GM12878 (cell line): ENCODE measurements around the gene MMP7. TPM values are rescaled to one million over a fixed set of nuclear protein-coding genes. Genes with fewer than 3 reads are reported as not detected.
A peak's percentile ranks its signal among the peaks of the same experiment; 100 is the strongest.

ENCODE experiments used
- ATAC-seq: fragments of 200-7000 bp; cut with Tn5 transposase; 3 replicates; pipeline ENCODE4 v1.9.1; 2020; ENCODE audit warnings: mild to moderate bottlenecking, moderate library complexity
- BruUV-seq: library from RNA; stranded (reverse); fragments of 400-500 nt; replicated peaks from 2 replicates; lab custom pipeline; 2021; lab: Mats Ljungman, UMichigan
- CTCF ChIA-PET: fragments of 300-600 bp; sonication (Branson Sonifier 250); formaldehyde crosslinking; extraction: SDS; loops from one replicate; lab custom pipeline; 2021; ENCODE audit warnings: inconsistent platforms; lab: Yijun Ruan, JAX
- POLR2A ChIA-PET: fragments of 350-600 bp; formaldehyde crosslinking; extraction: SDS; loops from one replicate; lab custom pipeline; 2021; ENCODE audit warnings: inconsistent platforms; lab: Charles Lee
- RAD21 ChIA-PET: fragments of 300-600 bp; sonication (Branson Sonifier 250); formaldehyde crosslinking; loops from one replicate; lab custom pipeline; 2023; ENCODE audit warnings: antibody characterized with exemption; ENCODE audit not compliant: unreplicated experiment; lab: Charles Lee
- SMC1A ChIA-PET: fragments of 300-600 bp; sonication (Branson Sonifier 250); formaldehyde crosslinking; loops from one replicate; lab custom pipeline; 2023; ENCODE audit not compliant: unreplicated experiment, uncharacterized antibody; lab: Charles Lee
- DNase-seq: peaks from one replicate; pipeline ENCODE4 v3.0.0-alpha.2; 2011; ENCODE audit warnings: low read depth, low spot score
- FAIRE-seq: peaks from 3 replicates; lab custom pipeline; 2011; peaks lifted over from hg19 to GRCh38; lab: Jason Lieb, UNC
- H2AFZ ChIP-seq: 2 replicates; pipeline ENCODE4 v1.6.0; 2011; ENCODE audit warnings: low read depth, low read length, control low read depth; ENCODE audit not compliant: control insufficient read depth
- H3K27ac ChIP-seq: 2 replicates; pipeline ENCODE4 v1.5.1; 2011; ENCODE audit warnings: control low read depth; ENCODE audit not compliant: control insufficient read depth, insufficient read depth
- H3K27me3 ChIP-seq, 2 experiments: replicated peaks in 1 of 2; 2 replicates each; pipeline versions ENCODE4 v1.6.0 to v1.6.1; 2011; ENCODE audit warnings: low read length in 1 of 2; ENCODE audit not compliant: control insufficient read depth in 2 of 2, insufficient read depth in 2 of 2
- H3K36me3 ChIP-seq, 2 experiments: 2 replicates each; pipeline ENCODE4 v1.5.1; 2011; ENCODE audit warnings: low read length in 1 of 2; ENCODE audit not compliant: control insufficient read depth in 2 of 2, insufficient read depth in 2 of 2
- H3K4me1 ChIP-seq: 2 replicates; pipeline ENCODE4 v1.6.1; 2011; ENCODE audit warnings: mild to moderate bottlenecking, low read length, moderate library complexity, mixed read lengths; ENCODE audit not compliant: control insufficient read depth, insufficient read depth
- H3K4me2 ChIP-seq: 2 replicates; pipeline ENCODE4 v1.6.0; 2011; ENCODE audit warnings: control low read depth; ENCODE audit not compliant: control insufficient read depth, insufficient read depth
- H3K4me3 ChIP-seq: fragments of 200-600 bp; sonication (generic); 2 replicates; pipeline ENCODE4 v1.5.1; 2016
- H3K79me2 ChIP-seq: 2 replicates; pipeline ENCODE4 v1.6.0; 2011; ENCODE audit warnings: low read length; ENCODE audit not compliant: control insufficient read depth, insufficient read depth
- H3K9ac ChIP-seq: 2 replicates; pipeline ENCODE4 v1.8.0; 2011; ENCODE audit warnings: low read length, control low read depth, mixed read lengths; ENCODE audit not compliant: control insufficient read depth, insufficient read depth
- H3K9me3 ChIP-seq: replicated peaks from 3 replicates; pipeline ENCODE4 v1.5.1; 2011; ENCODE audit warnings: mild to moderate bottlenecking, low read length; ENCODE audit not compliant: control insufficient read depth, insufficient read depth
- H4K20me1 ChIP-seq: 2 replicates; pipeline ENCODE4 v1.6.0; 2011; ENCODE audit not compliant: control insufficient read depth, insufficient read depth
- ASH2L ChIP-seq: fragments of 300-600, 200-600 bp; sonication (generic); IDR thresholded peaks from 2 replicates; pipeline ENCODE4 v1.6.1; 2017; ENCODE audit warnings: low read depth, mild to moderate bottlenecking, borderline replicate concordance
- ATF7 ChIP-seq: fragments of 450-650 bp; IDR thresholded peaks from 2 replicates; pipeline ENCODE4 v1.6.1; 2016; ENCODE audit warnings: low read depth, mild to moderate bottlenecking
- BCL11A ChIP-seq: IDR thresholded peaks from 2 replicates; pipeline ENCODE4 v1.6.1; 2011; ENCODE audit warnings: low read depth, low read length
- CHD4 ChIP-seq: fragments of 200-600 bp; sonication (generic); IDR thresholded peaks from 2 replicates; pipeline ENCODE4 v1.6.1; 2016; ENCODE audit warnings: mild to moderate bottlenecking
- CREB1 ChIP-seq: IDR thresholded peaks from 2 replicates; pipeline ENCODE4 v1.6.1; 2012; ENCODE audit warnings: low read depth, mild to moderate bottlenecking, inconsistent platforms
- CREM ChIP-seq: IDR thresholded peaks from 2 replicates; pipeline ENCODE4 v1.6.1; 2014; ENCODE audit warnings: antibody characterized with exemption, low read depth
- EZH2 ChIP-seq: IDR thresholded peaks from 2 replicates; pipeline ENCODE4 v1.6.1; 2012; ENCODE audit warnings: low read depth, mild to moderate bottlenecking, control low read depth, inconsistent platforms, low read length, borderline replicate concordance; ENCODE audit not compliant: control insufficient read depth
- HDGF ChIP-seq: fragments of 450-650 bp; IDR thresholded peaks from 2 replicates; pipeline ENCODE4 v1.6.1; 2016; ENCODE audit warnings: antibody characterized with exemption
- JUNB ChIP-seq: IDR thresholded peaks from 2 replicates; pipeline ENCODE4 v1.6.1; 2016; ENCODE audit warnings: antibody characterized with exemption, mild to moderate bottlenecking
- MEF2A ChIP-seq: IDR thresholded peaks from 2 replicates; pipeline ENCODE4 v1.6.1; 2011; ENCODE audit warnings: low read depth, mild to moderate bottlenecking, low read length, moderate library complexity; ENCODE audit not compliant: insufficient read depth
- MXI1 ChIP-seq: fragments of 150-350 bp; IDR thresholded peaks from 2 replicates; pipeline ENCODE4 v1.6.1; 2011; ENCODE audit warnings: low read depth, mild to moderate bottlenecking, inconsistent platforms, low read length, improper control_type of control experiment
- RELA ChIP-seq: fragments of 450-650 bp; IDR thresholded peaks from 2 replicates; pipeline ENCODE4 v1.8.0; 2014; ENCODE audit warnings: borderline replicate concordance; ENCODE audit not compliant: partially characterized antibody
- RUNX3 ChIP-seq: IDR thresholded peaks from 2 replicates; pipeline ENCODE4 v1.6.1; 2012; ENCODE audit warnings: low read length, inconsistent platforms
- SIN3A ChIP-seq: IDR thresholded peaks from 2 replicates; pipeline ENCODE4 v1.6.1; 2012; ENCODE audit warnings: low read depth, low read length, improper control_type of control experiment
- STAT3 ChIP-seq: IDR thresholded peaks from 2 replicates; pipeline ENCODE4 v1.6.1; 2011; ENCODE audit warnings: low read depth, low read length, improper control_type of control experiment
- SUZ12 ChIP-seq: fragments of 200-600 bp; sonication (generic); IDR thresholded peaks from one replicate; pipeline ENCODE4 v1.6.1; 2018; ENCODE audit warnings: antibody characterized with exemption, mild to moderate bottlenecking; ENCODE audit not compliant: unreplicated experiment
- TCF12 ChIP-seq: IDR thresholded peaks from 2 replicates; pipeline ENCODE4 v1.6.1; 2011; ENCODE audit warnings: low read depth, mild to moderate bottlenecking, low read length
- ZNF384 ChIP-seq: IDR thresholded peaks from 2 replicates; pipeline ENCODE4 v1.6.1; 2012; ENCODE audit warnings: low read depth, mild to moderate bottlenecking, low read length, improper control_type of control experiment, borderline replicate concordance
- in situ Hi-C: fragments of 300-500 bp; cut with MboI; formaldehyde crosslinking; loops from 9 replicates; pipeline ENCODE4 v1.14.3; 2018; ENCODE audit warnings: mixed read lengths
- intact Hi-C: fragments of 100-400 bp; cut with micrococcal nuclease; formaldehyde crosslinking; loops from one replicate; pipeline ENCODE4 v1.14.2; 2022; ENCODE audit not compliant: unreplicated experiment
- polyA plus RNA-seq, 11 experiments: library from polyadenylated mRNA; depleted of rRNA in 4 of 11; unstranded in 6 of 11; stranded (reverse) in 5 of 11; fragments of >200 nt; fragmentation: Nextera tagmentation in 4 of 11; fragmentation: Illumina TruSeq in 1 of 11; extraction: Ambion mirVana in 4 of 11; extraction: Trizol in 1 of 11; gene quantifications; 1 replicate in 1 of 11; 2 replicates in 10 of 11; pipeline versions ENCODE4 v1.2.1 to v1.2.3, GENCODE V29; 2011 to 2016; ENCODE audit warnings: inconsistent platforms in 2 of 11, missing spikeins in 2 of 11, low read depth in 1 of 11
- total RNA-seq, 4 experiments: library from RNA; depleted of rRNA in 3 of 4; stranded (reverse); fragments of >200 nt in 3 of 4; fragmentation: Illumina TruSeq in 1 of 4; extraction: Trizol in 1 of 4; gene quantifications; 2 replicates each; pipeline versions ENCODE4 v1.2.1 to v1.2.3, GENCODE V29; 2013 to 2021
- TF ChIP-seq, protein P1 (sequence below): IDR thresholded peaks from 2 replicates; pipeline ENCODE4 v1.6.1; 2011; ENCODE audit warnings: borderline replicate concordance, low read depth, mild to moderate bottlenecking, moderate library complexity, low read length; ENCODE audit not compliant: insufficient read depth, poor library complexity, severe bottlenecking

MMP7 gene
- total and polyA plus RNA-seq, 10 of the 15 experiments (the other 5 are each of a cell fraction or from before 2014, with no cell fraction given), result 0.63 to 18.0 (median 1.1) TPM

- TF ChIP-seq, protein P1, sequence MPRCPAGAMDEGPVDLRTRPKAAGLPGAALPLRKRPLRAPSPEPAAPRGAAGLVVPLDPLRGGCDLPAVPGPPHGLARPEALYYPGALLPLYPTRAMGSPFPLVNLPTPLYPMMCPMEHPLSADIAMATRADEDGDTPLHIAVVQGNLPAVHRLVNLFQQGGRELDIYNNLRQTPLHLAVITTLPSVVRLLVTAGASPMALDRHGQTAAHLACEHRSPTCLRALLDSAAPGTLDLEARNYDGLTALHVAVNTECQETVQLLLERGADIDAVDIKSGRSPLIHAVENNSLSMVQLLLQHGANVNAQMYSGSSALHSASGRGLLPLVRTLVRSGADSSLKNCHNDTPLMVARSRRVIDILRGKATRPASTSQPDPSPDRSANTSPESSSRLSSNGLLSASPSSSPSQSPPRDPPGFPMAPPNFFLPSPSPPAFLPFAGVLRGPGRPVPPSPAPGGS, result peak; percentile 11
- TF ChIP-seq JUNB (peak; percentile 70), MEF2A (peak; percentile 29; the same call in 1 of the 2 replicates), ASH2L (no peak), CREM (0 out of 2 replicates have a peak, but pooled peaks have one; percentile 24), STAT3 (no peak), ZNF384 (no peak), SIN3A (no peak), SUZ12 (no peak), RUNX3 (peak; percentile 16; the same call in 1 of the 2 replicates), RELA (no peak), CREB1 (peak; percentile 67), ATF7 (peak; percentile 27; the same call in 1 of the 2 replicates)
- TF ChIP-seq, all 136 proteins: peak for 12
Observed at GRCh38 chr11:102564110-102564509, 33.6 kb upstream of the MMP7 start (continued).

- intact Hi-C loops, result loop anchor here (1.0 to 5.0 kb wide), 4 partner anchors 19 to 244 kb away; partner anchors contain the start of gene BIRC3
- Histone ChIP-seq H3K4me2 (peak overlapping the region; percentile 41; the same call in 1 of the 2 replicates), H3K4me3 (no peak overlapping the region), H3K27me3 (no peaks in the 10 kb centered on the region), H3K9me3 (peaks cover 18% of the 10 kb centered on the region), H2AFZ (no peak overlapping the region), H3K36me3 (peaks cover 0 to 1% of the 10 kb centered on the region in 2 experiments; a peak in 1 of 4 replicates), H3K27ac (peak overlapping the region; percentile 13; the same call in 1 of the 2 replicates), H3K4me1 (peaks cover 56% of the 10 kb centered on the region), H4K20me1 (no peaks in the 10 kb centered on the region), H3K79me2 (no peaks in the 10 kb centered on the region), H3K9ac (no peak overlapping the region)
- SMC1A ChIA-PET, result interaction anchor here (0.6 to 18.2 kb wide), 13 partner anchors 7 to 104 kb away, joined by 3 to 399 read pairs (median 7); no protein-coding TSS in a partner anchor
- no peak for FAIRE-seq
- no TSS peak for BruUV-seq
- DNase-seq, result no peak
- RAD21 ChIA-PET, result interaction anchor here (0.8 to 3.2 kb wide), 10 partner anchors 8 to 51 kb away, joined by 3 to 30 read pairs (median 6); no protein-coding TSS in a partner anchor
- TF ChIP-seq HDGF (peak; percentile 63; the same call in 1 of the 2 replicates), BCL11A (no peak), MXI1 (no peak), CHD4 (no peak), TCF12 (no peak), EZH2 (no peak)
- POLR2A ChIA-PET, result interaction anchor here (0.8 to 3.9 kb wide), 3 partner anchors 10 to 30 kb away, joined by 4 to 25 read pairs (median 4); no protein-coding TSS in a partner anchor
- CTCF ChIA-PET, result interaction anchor here (0.7 to 2.1 kb wide), 7 partner anchors 16 to 279 kb away, joined by 3 to 15 read pairs (median 3); no protein-coding TSS in a partner anchor
- in situ Hi-C loops, result no loop called here
- no peak for ATAC-seq
Observed at GRCh38 chr11:102561636-102562035, 31.1 kb upstream of the MMP7 start.
